Fibroblast of villous mesenchyme (primary cell): ENCODE data around the gene RPS24. TPM values are rescaled to one million over a fixed set of nuclear protein-coding genes. Genes with fewer than 3 reads are reported as not detected.
A peak's percentile ranks its signal among the peaks of the same experiment; 100 is the strongest.
"Not testable (repeated sequence)": the region's sequence is repeated elsewhere in the genome, so short reads cannot be mapped to it uniquely, and the experiment has no call there.

Experiments used
- DNase-seq: peaks from one replicate; pipeline ENCODE4 v3.0.0-alpha.2; 2010; ENCODE audit warnings: low read depth
- H3K4me3 ChIP-seq: 2 replicates; pipeline ENCODE4 v1.5.1; 2011; ENCODE audit warnings: low read depth, mild to moderate bottlenecking, low read length
- total RNA-seq: library from RNA; depleted of rRNA; stranded (reverse); fragments of >200 nt; gene quantifications from 2 replicates; pipeline ENCODE4 v1.2.3, GENCODE V29; 2012
- TF ChIP-seq, protein P1 (sequence below): IDR thresholded peaks from 2 replicates; pipeline ENCODE4 v1.5.1; 2012; ENCODE audit warnings: low read depth, mild to moderate bottlenecking, low read length; ENCODE audit not compliant: insufficient read depth

RPS24 gene
- total RNA-seq, result 1,478 and 1,668 TPM in 2 replicates

DNA sequence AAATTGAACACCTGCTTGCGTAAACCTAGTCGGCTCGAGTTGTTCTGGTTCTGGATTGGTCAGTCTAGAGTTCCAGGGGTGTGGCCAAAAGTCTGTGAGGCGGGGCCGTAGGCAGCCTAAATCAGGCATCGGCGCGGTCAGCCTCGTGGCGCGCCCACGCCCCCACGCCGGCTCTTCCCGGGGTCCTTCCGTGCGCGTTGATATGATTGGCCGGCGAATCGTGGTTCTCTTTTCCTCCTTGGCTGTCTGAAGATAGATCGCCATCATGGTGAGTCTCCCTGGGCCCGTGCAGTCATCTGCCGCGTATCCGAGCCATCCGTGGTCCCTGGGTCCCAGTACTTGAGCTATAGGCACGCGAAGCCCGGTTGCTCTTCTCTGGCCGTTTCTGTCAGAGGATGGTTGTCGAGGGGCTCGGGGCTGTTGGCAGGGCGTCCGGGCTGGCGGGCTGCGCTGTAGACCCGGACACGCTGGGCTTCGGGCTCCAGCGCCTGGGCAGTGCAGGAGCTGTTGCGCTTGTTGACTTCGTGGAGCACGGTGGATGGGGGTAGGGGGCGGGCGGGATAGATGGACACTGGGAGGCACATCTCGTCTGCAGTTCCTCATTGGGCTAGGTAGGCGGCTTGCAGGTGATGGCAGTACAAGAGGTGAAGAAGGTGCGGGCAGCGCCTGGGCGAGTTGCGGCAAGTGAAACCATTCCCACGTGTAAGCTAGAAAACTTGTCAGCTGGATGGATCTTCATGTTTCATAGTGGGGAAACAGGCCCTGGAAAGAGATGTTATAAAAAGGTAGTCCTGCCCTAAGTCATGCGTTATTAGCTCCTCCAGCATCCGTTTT lies at the start of gene RPS24:
Gene RPS24 (plus strand): TSS at position 227 of the 834 bp plus-strand sequence. CDS start 39 bp downstream, at position 266.
- peak; percentile 98 for DNase-seq
- peak within 1 kb of the TSS; percentile 98 for H3K4me3 ChIP-seq
- TF ChIP-seq, protein P1, sequence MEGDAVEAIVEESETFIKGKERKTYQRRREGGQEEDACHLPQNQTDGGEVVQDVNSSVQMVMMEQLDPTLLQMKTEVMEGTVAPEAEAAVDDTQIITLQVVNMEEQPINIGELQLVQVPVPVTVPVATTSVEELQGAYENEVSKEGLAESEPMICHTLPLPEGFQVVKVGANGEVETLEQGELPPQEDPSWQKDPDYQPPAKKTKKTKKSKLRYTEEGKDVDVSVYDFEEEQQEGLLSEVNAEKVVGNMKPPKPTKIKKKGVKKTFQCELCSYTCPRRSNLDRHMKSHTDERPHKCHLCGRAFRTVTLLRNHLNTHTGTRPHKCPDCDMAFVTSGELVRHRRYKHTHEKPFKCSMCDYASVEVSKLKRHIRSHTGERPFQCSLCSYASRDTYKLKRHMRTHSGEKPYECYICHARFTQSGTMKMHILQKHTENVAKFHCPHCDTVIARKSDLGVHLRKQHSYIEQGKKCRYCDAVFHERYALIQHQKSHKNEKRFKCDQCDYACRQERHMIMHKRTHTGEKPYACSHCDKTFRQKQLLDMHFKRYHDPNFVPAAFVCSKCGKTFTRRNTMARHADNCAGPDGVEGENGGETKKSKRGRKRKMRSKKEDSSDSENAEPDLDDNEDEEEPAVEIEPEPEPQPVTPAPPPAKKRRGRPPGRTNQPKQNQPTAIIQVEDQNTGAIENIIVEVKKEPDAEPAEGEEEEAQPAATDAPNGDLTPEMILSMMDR, result no peak

DNA sequence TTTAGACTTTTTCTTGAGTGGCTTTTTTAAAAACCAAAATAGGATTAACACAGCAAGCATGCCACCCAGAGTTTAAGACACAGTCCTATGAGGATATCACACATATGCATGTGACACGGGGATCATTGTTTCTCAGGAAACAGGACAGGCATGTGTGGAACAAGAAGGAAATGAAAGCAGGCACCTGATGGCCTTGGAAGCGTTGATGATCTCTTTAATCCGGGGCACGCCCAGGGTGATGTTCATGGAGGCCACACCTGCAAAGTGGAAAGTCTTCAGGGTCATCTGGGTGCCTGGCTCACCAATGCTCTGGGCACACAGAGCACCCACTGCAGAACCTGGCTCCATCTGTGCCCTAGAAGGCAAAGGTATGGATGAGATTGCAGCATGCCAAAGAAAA lies 48.7 kb upstream of the RPS24 start:
- no peak for DNase-seq
- TF ChIP-seq, protein P1, result no peak
- no peak overlapping the region for H3K4me3 ChIP-seq

DNA sequence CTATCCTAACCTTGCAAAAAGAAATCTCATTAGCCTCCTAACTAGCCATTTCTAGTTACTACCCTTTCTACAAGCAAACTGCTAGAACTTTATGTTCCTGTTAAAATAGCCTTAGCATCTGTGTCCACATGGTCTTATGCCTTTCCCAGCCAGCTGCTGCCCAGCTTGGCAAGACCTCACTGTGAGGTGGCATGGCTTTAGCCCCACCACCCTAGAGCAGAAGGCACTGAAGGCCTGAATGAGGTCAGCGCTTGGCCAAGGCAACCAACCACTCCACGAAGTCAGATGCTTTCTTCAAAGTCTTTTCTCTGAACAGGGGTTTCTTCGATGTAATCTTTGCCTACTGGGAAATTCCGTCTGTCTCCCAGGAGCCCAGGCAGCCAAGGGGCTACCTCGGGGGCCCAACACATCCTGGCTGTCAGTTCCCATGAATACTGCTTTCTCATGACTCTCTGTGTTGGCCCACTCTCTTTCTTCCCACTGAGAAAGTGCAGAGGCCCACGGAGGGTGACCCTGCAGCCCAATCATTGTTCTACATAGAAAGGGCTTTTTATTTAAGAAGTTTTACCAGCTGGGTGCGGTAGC lies 45.9 kb upstream of the RPS24 start:
- DNase-seq, result no peak
- H3K4me3 ChIP-seq, result no peak overlapping the region
- TF ChIP-seq, protein P1, result no peak

DNA sequence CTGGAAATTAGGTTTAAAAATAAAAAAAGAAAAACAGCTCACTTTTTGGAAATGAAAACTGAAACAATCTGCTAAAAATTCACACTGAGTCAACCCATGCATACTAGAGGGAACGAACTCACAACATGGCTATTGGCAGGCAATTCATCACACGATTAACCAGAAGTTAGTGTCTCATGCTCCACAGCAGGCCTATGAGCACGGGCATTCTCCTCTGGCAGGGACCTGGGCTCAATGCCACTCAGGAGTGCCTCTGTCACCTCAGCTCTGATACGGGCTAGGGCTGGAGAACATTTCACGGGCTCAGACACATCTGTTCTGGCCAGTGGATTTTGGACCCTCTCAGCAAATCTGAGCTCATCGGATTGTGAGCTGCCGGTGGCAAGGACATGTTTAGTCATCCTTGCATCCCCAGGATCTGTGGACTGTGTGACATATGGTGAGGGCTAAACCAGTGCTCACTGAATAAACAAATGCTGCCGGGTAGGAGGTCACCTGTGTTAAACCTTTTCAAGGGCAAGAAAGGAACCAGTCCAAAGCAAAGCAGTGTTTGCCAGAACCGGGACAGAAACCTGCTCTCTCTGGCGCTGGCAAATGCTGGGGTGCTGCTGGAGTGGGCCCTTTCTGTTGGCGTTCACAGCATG lies 44.5 kb upstream of the RPS24 start:
- no peak for DNase-seq
- H3K4me3 ChIP-seq, result no peak overlapping the region
- TF ChIP-seq, protein P1, result no peak

DNA sequence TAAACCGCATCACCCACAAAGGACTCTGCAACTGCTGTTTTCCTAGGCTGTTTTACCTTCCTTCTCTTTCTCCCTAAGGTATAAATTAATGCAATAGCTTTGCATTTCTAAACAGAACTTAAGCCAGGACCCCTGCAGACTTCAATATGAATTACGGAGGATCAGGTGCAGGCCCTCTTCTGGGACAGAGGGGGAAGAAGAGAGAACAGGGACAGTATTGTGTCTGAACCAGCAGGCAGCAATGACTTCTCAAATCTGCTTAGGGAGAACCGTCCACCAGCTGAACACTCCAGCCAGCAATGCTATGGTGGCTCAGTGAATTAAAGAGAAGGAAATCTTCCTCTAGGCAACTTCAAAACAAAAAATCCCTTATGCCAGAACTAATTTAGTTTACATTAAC lies 40.0 kb upstream of the RPS24 start:
- TF ChIP-seq, protein P1, result no peak

DNA sequence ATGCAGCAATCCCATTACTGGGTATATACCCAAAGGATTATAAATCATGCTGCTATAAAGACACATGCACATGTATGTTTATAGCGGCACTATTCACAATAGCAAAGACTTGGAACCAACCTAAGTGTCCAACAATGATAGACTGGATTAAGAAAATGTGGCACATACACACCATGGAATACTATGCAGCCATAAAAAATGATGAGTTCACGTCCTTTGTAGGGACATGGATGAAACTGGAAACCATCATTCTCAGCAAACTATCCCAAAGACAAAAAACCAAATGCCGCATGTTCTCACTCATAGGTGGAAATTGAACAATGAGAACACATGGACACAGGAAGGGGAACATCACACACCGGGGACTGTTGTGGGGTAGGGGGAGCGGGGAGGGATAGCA lies 34.9 kb upstream of the RPS24 start:
- H3K4me3 ChIP-seq, result not testable (repeated sequence)

More for the DNA sequence above, 40.0 kb upstream of the RPS24 start:
- DNase-seq, result no peak
- no peak overlapping the region for H3K4me3 ChIP-seq

DNA sequence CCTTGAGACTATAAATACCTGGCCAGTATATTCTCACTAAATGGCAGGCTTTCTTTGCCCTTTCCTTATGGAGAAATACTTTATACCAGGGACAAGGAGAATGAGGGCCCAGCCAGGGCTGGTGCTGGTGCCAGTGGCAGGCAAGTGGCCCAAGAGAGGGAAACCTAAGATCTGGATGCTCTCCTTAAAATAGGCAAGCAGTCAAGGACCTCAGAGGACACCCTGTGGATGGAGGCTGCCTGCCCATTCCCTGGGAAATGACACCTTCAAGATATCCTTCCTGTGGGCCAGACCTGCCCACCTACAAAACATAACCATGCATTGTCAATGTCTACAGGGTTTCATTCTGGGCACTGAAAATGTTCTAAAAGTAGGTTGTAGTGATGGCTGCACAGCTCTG lies 33.5 kb upstream of the RPS24 start:
- TF ChIP-seq, protein P1, result no peak
- no peak for DNase-seq

More for the DNA sequence above, 34.9 kb upstream of the RPS24 start:
- not testable (repeated sequence) for DNase-seq

More for the DNA sequence above, 33.5 kb upstream of the RPS24 start:
- H3K4me3 ChIP-seq, result no peak overlapping the region
